Naive thymus-derived CD4-positive, alpha-beta T cell (primary cell): ENCODE results near the gene ZNF691. TPM values are rescaled to one million over a fixed set of nuclear protein-coding genes. Genes with fewer than 3 reads are reported as not detected.

Source experiments
- ATAC-seq: fragments of 150-1000 bp; cut with Tn5 transposase; 2 replicates; pipeline ENCODE4 v1.10.0; 2021; ENCODE audit warnings: mild to moderate bottlenecking, moderate library complexity
- CTCF ChIA-PET: fragments of 350-600 bp; sonication (Branson Sonifier 250); formaldehyde crosslinking; loops from one replicate; lab custom pipeline; 2021; ENCODE audit warnings: antibody characterized with exemption; lab: Charles Lee
- POLR2A ChIA-PET: fragments of 350-600 bp; sonication (Branson Sonifier 250); formaldehyde crosslinking; loops from one replicate; lab custom pipeline; 2021; ENCODE audit warnings: antibody characterized with exemption, inconsistent platforms; lab: Charles Lee
- DNase-seq, 9 donors: peaks; one replicate each; pipeline versions ENCODE4 v3.0.0 to v3.0.0-alpha.2; 2020 to 2022; ENCODE audit warnings: mixed read lengths in 1 of 9
- H3K27ac ChIP-seq: one replicate; pipeline ENCODE4 v1.7.0; 2013; ENCODE audit warnings: mild to moderate bottlenecking, low read depth, low read length, moderate library complexity
- H3K27me3 ChIP-seq, 2 donors: one replicate each; pipeline ENCODE4 v1.7.0; 2013; ENCODE audit warnings: low read length in 2 of 2, mild to moderate bottlenecking in 2 of 2, moderate library complexity in 2 of 2; ENCODE audit not compliant: control insufficient read depth in 2 of 2, insufficient read depth in 2 of 2
- H3K36me3 ChIP-seq, 3 experiments: 1 replicate in 2 of 3; 2 replicates in 1 of 3; pipeline ENCODE4 v1.7.0; 2013; ENCODE audit warnings: low read length in 3 of 3, mild to moderate bottlenecking in 3 of 3, moderate library complexity in 1 of 3; ENCODE audit not compliant: insufficient read depth in 3 of 3, control insufficient read depth in 2 of 3
- H3K4me1 ChIP-seq, 2 donors: one replicate each; pipeline ENCODE4 v1.7.0; 2013; ENCODE audit warnings: low read length in 2 of 2, mild to moderate bottlenecking in 2 of 2, moderate library complexity in 1 of 2; ENCODE audit not compliant: control insufficient read depth in 2 of 2, insufficient read depth in 2 of 2
- H3K4me3 ChIP-seq: 2 replicates; pipeline ENCODE4 v1.7.0; 2013; ENCODE audit warnings: mild to moderate bottlenecking, low read length
- H3K9me3 ChIP-seq, 3 experiments: 1 replicate in 2 of 3; 2 replicates in 1 of 3; pipeline ENCODE4 v1.7.0; 2013; ENCODE audit warnings: low read length in 3 of 3; ENCODE audit not compliant: control insufficient read depth in 2 of 3
- H3K27ac Mint-ChIP-seq, 9 donors: one replicate each; pipeline ENCODE4 v1.8.0; 2020 to 2022; ENCODE audit warnings: mixed read lengths in 9 of 9, mild to moderate bottlenecking in 8 of 9, moderate library complexity in 5 of 9, inconsistent platforms in 2 of 9
- H3K27me3 Mint-ChIP-seq, 5 donors: one replicate each; pipeline ENCODE4 v1.8.0; 2021 to 2022; ENCODE audit warnings: mixed read lengths in 5 of 5, mild to moderate bottlenecking in 1 of 5
- H3K36me3 Mint-ChIP-seq, 5 donors: one replicate each; pipeline ENCODE4 v1.8.0; 2020 to 2022; ENCODE audit warnings: mixed read lengths in 5 of 5, mild to moderate bottlenecking in 3 of 5, inconsistent platforms in 1 of 5
- H3K4me1 Mint-ChIP-seq, 7 donors: one replicate each; pipeline ENCODE4 v1.8.0; 2020 to 2022; ENCODE audit warnings: mixed read lengths in 7 of 7, mild to moderate bottlenecking in 3 of 7, inconsistent platforms in 1 of 7
- H3K4me3 Mint-ChIP-seq, 10 donors: one replicate each; pipeline ENCODE4 v1.8.0; 2020 to 2022; ENCODE audit warnings: mild to moderate bottlenecking in 10 of 10, mixed read lengths in 10 of 10, moderate library complexity in 6 of 10, inconsistent platforms in 2 of 10
- H3K9me3 Mint-ChIP-seq, 11 donors: one replicate each; pipeline ENCODE4 v1.8.0; 2020 to 2022; ENCODE audit warnings: mixed read lengths in 11 of 11, mild to moderate bottlenecking in 4 of 11, inconsistent platforms in 1 of 11, moderate library complexity in 1 of 11
- intact Hi-C, 2 donors: fragments of 100-400 bp; cut with micrococcal nuclease; formaldehyde crosslinking; loops; one replicate each; pipeline ENCODE4 v1.15.1; 2023
- polyA plus RNA-seq, 2 donors: library from polyadenylated mRNA; unstranded; fragments of 300-500 nt; fragmentation: Illumina TruSeq; gene quantifications; one replicate each; pipeline ENCODE4 v1.2.3, GENCODE V29; 2021
- total RNA-seq, 6 experiments: library from RNA in 5 of 6; stranded (reverse) in 5 of 6; gene quantifications; 1 replicate in 5 of 6; 2 replicates in 1 of 6; pipeline ENCODE4 v1.2.3 and lab custom pipeline; 2021 to 2026

ZNF691 gene
- total and polyA plus RNA-seq, 7 experiments from 2014 or later, result 3.5 to 17.2 (median 12.4) TPM

- no peaks in the 10 kb centered on the region for H3K36me3 ChIP-seq
- no peak overlapping the region for H3K27ac ChIP-seq
- H3K4me3 Mint-ChIP-seq, result peak overlapping the region; percentile 12 to 84 (median 77)
- ATAC-seq (no peak), DNase-seq (no peak)
- peaks cover 0 to 10% (median 0%) of the 10 kb centered on the region in 5 donors for H3K27me3 Mint-ChIP-seq
- ChIA-PET POLR2A (interaction anchor here (0.7 to 3.5 kb wide), 4 partner anchors 10 to 141 kb away, joined by 3 to 50 read pairs (median 18); partner anchors contain the start of genes C1orf50, P3H1 and ZNF691), CTCF (no interaction called here)
- H3K9me3 Mint-ChIP-seq, result no peaks in the 10 kb centered on the region
- H3K4me3 ChIP-seq, result no peak overlapping the region
- H3K36me3 Mint-ChIP-seq, result peaks cover 0 to 9% (median 7%) of the 10 kb centered on the region in 5 donors
- intact Hi-C loops, result loop anchor here (1.0 to 5.0 kb wide), 13 partner anchors 28 to 1956 kb away; partner anchors contain the start of genes CFAP57 (in 2 of the 2), EBNA1BP2 (in 2 of the 2), SLC2A1 (in 2 of the 2) and ZNF691 (in 2 of the 2)
- no peaks in the 10 kb centered on the region for H3K27me3 ChIP-seq
- no peaks in the 10 kb centered on the region for H3K9me3 ChIP-seq
- H3K27ac Mint-ChIP-seq, result peak overlapping the region in 3 of 9 donors; percentile 7 to 86 (median 31)
- peaks cover 19 to 35% (median 29%) of the 10 kb centered on the region in 7 donors for H3K4me1 Mint-ChIP-seq
- H3K4me1 ChIP-seq, result peaks cover 6 to 10% of the 10 kb centered on the region in 2 donors
Observed at GRCh38 chr1:42817976-42818375, 28.4 kb upstream of the ZNF691 start.

GRCh38 chr1:42820813-42821212, 25.6 kb upstream of the ZNF691 start:
- intact Hi-C loops, result no loop called here
- H3K36me3 Mint-ChIP-seq, result peaks cover 0 to 4% (median 4%) of the 10 kb centered on the region in 5 donors
- CTCF ChIA-PET, result interaction anchor here (0.6 kb wide), 1 partner anchor 92 kb away, joined by 3 read pairs; no protein-coding TSS in a partner anchor
- Histone ChIP-seq H3K27me3 (no peaks in the 10 kb centered on the region), H3K9me3 (no peaks in the 10 kb centered on the region), H3K36me3 (no peaks in the 10 kb centered on the region), H3K4me1 (peaks cover 4 to 8% of the 10 kb centered on the region in 2 donors), H3K27ac (no peak overlapping the region), H3K4me3 (no peak overlapping the region)
- peak overlapping the region in 1 of 10 donors; percentile 29 for H3K4me3 Mint-ChIP-seq
- no peaks in the 10 kb centered on the region for H3K9me3 Mint-ChIP-seq
- peaks cover 0 to 10% (median 0%) of the 10 kb centered on the region in 5 donors for H3K27me3 Mint-ChIP-seq
- no peak for ATAC-seq
- no peak for DNase-seq
- peaks cover 19 to 33% (median 27%) of the 10 kb centered on the region in 7 donors for H3K4me1 Mint-ChIP-seq
- POLR2A ChIA-PET, result interaction anchor here (0.7 to 1.6 kb wide), 2 partner anchors 26 to 31 kb away, joined by 3 to 7 read pairs; partner anchors contain the start of gene ZNF691
- peak overlapping the region in 1 of 9 donors; percentile 67 for H3K27ac Mint-ChIP-seq

GRCh38 chr1:42821690-42822089, 24.7 kb upstream of the ZNF691 start:
- Histone ChIP-seq H3K36me3 (no peaks in the 10 kb centered on the region), H3K4me1 (no peaks in the 10 kb centered on the region), H3K27ac (no peak overlapping the region), H3K27me3 (no peaks in the 10 kb centered on the region), H3K9me3 (no peaks in the 10 kb centered on the region), H3K4me3 (no peak overlapping the region)
- Mint-ChIP-seq H3K27me3 (peaks cover 0 to 10% (median 0%) of the 10 kb centered on the region in 5 donors), H3K9me3 (no peaks in the 10 kb centered on the region), H3K4me3 (no peak overlapping the region), H3K27ac (no peak overlapping the region), H3K36me3 (peaks cover 0 to 4% (median 4%) of the 10 kb centered on the region in 5 donors), H3K4me1 (peaks cover 12 to 25% (median 18%) of the 10 kb centered on the region in 7 donors)
- intact Hi-C loops, result no loop called here
- DNase-seq (no peak), ATAC-seq (no peak)
- CTCF ChIA-PET, result no interaction called here
- POLR2A ChIA-PET, result interaction anchor here (0.7 to 1.6 kb wide), 2 partner anchors 25 to 55 kb away, joined by 3 to 7 read pairs; partner anchors contain the start of genes C1orf50, P3H1 and ZNF691

GRCh38 chr1:42822800-42823392, 23.5 kb upstream of the ZNF691 start:
- no peak for ATAC-seq
- Histone ChIP-seq H3K4me3 (no peak overlapping the region), H3K27me3 (no peaks in the 10 kb centered on the region), H3K36me3 (no peaks in the 10 kb centered on the region), H3K9me3 (no peaks in the 10 kb centered on the region), H3K27ac (no peak overlapping the region), H3K4me1 (no peaks in the 10 kb centered on the region)
- CTCF ChIA-PET, result interaction anchor here (0.6 kb wide), 1 partner anchor 96 kb away, joined by 3 read pairs; no protein-coding TSS in a partner anchor
- Mint-ChIP-seq H3K36me3 (peaks cover 0 to 7% (median 4%) of the 10 kb centered on the region in 5 donors), H3K9me3 (no peaks in the 10 kb centered on the region), H3K27ac (no peak overlapping the region), H3K27me3 (peaks cover 0 to 10% (median 0%) of the 10 kb centered on the region in 5 donors), H3K4me1 (peaks cover 7 to 24% (median 12%) of the 10 kb centered on the region in 7 donors), H3K4me3 (no peak overlapping the region)
- POLR2A ChIA-PET, result no interaction called here
- intact Hi-C loops, result no loop called here
- DNase-seq, result no peak

GRCh38 chr1:42824481-42825035, 21.9 kb upstream of the ZNF691 start:
- Mint-ChIP-seq H3K9me3 (no peaks in the 10 kb centered on the region), H3K4me1 (peaks cover 0 to 12% (median 6%) of the 10 kb centered on the region in 7 donors), H3K27me3 (peaks cover 0 to 9% (median 0%) of the 10 kb centered on the region in 5 donors), H3K4me3 (no peak overlapping the region), H3K27ac (no peak overlapping the region), H3K36me3 (peaks cover 0 to 13% (median 4%) of the 10 kb centered on the region in 5 donors)
- ChIA-PET POLR2A (interaction anchor here (1.3 kb wide), 2 partner anchors 8 to 22 kb away, joined by 4 read pairs; partner anchors contain the start of gene ZNF691), CTCF (interaction anchor here (0.7 kb wide), 1 partner anchor 23 kb away, joined by 4 read pairs; no protein-coding TSS in a partner anchor)
- H3K36me3 ChIP-seq, result no peaks in the 10 kb centered on the region
- no peak overlapping the region for H3K4me3 ChIP-seq
- no peaks in the 10 kb centered on the region for H3K27me3 ChIP-seq
- H3K4me1 ChIP-seq, result no peaks in the 10 kb centered on the region
- no peaks in the 10 kb centered on the region for H3K9me3 ChIP-seq
- DNase-seq, result no peak
- ATAC-seq, result no peak
- H3K27ac ChIP-seq, result no peak overlapping the region
- intact Hi-C loops, result no loop called here

- no peak for DNase-seq
- no peaks in the 10 kb centered on the region for H3K4me1 ChIP-seq
- H3K27me3 Mint-ChIP-seq, result peaks cover 0 to 6% (median 0%) of the 10 kb centered on the region in 5 donors
- peaks cover 0 to 18% (median 5%) of the 10 kb centered on the region in 5 donors for H3K36me3 Mint-ChIP-seq
- no peak overlapping the region for H3K27ac ChIP-seq
- ChIA-PET POLR2A (interaction anchor here (1.3 kb wide), 2 partner anchors 9 to 21 kb away, joined by 4 read pairs; partner anchors contain the start of gene ZNF691), CTCF (no interaction called here)
- no peaks in the 10 kb centered on the region for H3K9me3 Mint-ChIP-seq
- no peak overlapping the region for H3K4me3 Mint-ChIP-seq
- H3K27ac Mint-ChIP-seq, result no peak overlapping the region
- H3K4me3 ChIP-seq, result no peak overlapping the region
- no peaks in the 10 kb centered on the region for H3K36me3 ChIP-seq
- no peaks in the 10 kb centered on the region for H3K9me3 ChIP-seq
- intact Hi-C loops, result no loop called here
- peaks cover 0 to 8% (median 6%) of the 10 kb centered on the region in 7 donors for H3K4me1 Mint-ChIP-seq
- ATAC-seq, result no peak
- H3K27me3 ChIP-seq, result no peaks in the 10 kb centered on the region
Observed at GRCh38 chr1:42825036-42825851, 21.2 kb upstream of the ZNF691 start.
